GM23338 (cell line): ENCODE measurements around the gene PCDHGC4. TPM values are rescaled to one million over a fixed set of nuclear protein-coding genes. Genes with fewer than 3 reads are reported as not detected.

ENCODE experiments used
- ATAC-seq: fragments of 200-7000 bp; cut with Tn5 transposase; 3 replicates; pipeline ENCODE4 v1.9.1; 2020
- DNase-seq: peaks from one replicate; pipeline ENCODE4 v3.0.0-alpha.2; 2015; ENCODE audit warnings: low spot score
- H2AFZ ChIP-seq: fragments of 200-600 bp; sonication (generic); 2 replicates; pipeline ENCODE4 v1.8.0; 2016; ENCODE audit warnings: antibody characterized with exemption, mild to moderate bottlenecking, moderate library complexity
- H3F3A ChIP-seq: fragments of 200-600 bp; sonication (generic); replicated peaks from 2 replicates; pipeline ENCODE4 v1.8.0; 2017; ENCODE audit warnings: antibody characterized with exemption, mixed run types, low read depth
- H3K27ac ChIP-seq: fragments of 200-600 bp; sonication (generic); 2 replicates; pipeline ENCODE4 v1.6.1; 2016; ENCODE audit warnings: low read depth
- H3K27me3 ChIP-seq: fragments of 200-600 bp; sonication (generic); 2 replicates; pipeline ENCODE4 v1.8.0; 2016; ENCODE audit warnings: mild to moderate bottlenecking, mixed run types, moderate library complexity; ENCODE audit not compliant: insufficient read depth
- H3K36me3 ChIP-seq: fragments of 200-600 bp; sonication (generic); 2 replicates; pipeline ENCODE4 v1.8.0; 2016; ENCODE audit warnings: mild to moderate bottlenecking; ENCODE audit not compliant: insufficient read depth
- H3K4me1 ChIP-seq: fragments of 200-600 bp; sonication (generic); 2 replicates; pipeline ENCODE4 v1.8.0; 2016; ENCODE audit warnings: mild to moderate bottlenecking, moderate library complexity; ENCODE audit not compliant: insufficient read depth
- H3K4me2 ChIP-seq: fragments of 200-600 bp; sonication (generic); 2 replicates; pipeline ENCODE4 v1.7.1; 2017; ENCODE audit warnings: mixed run types
- H3K4me3 ChIP-seq: fragments of 200-600 bp; sonication (generic); 2 replicates; pipeline ENCODE4 v1.6.1; 2016; ENCODE audit warnings: mixed run types
- H3K79me2 ChIP-seq: fragments of 200-600 bp; sonication (generic); replicated peaks from 2 replicates; pipeline ENCODE4 v1.8.0; 2017; ENCODE audit warnings: mild to moderate bottlenecking; ENCODE audit not compliant: insufficient read depth
- H3K9me2 ChIP-seq: fragments of 200-600 bp; sonication (generic); 2 replicates; pipeline ENCODE4 v1.8.0; 2017; ENCODE audit not compliant: insufficient read depth
- H4K20me1 ChIP-seq: fragments of 200-600 bp; sonication (generic); replicated peaks from 2 replicates; pipeline ENCODE4 v1.8.0; 2017; ENCODE audit warnings: mild to moderate bottlenecking; ENCODE audit not compliant: insufficient read depth
- H3K27ac Mint-ChIP-seq: 2 replicates; pipeline ENCODE4 v1.8.0; 2020; ENCODE audit warnings: inconsistent platforms, mild to moderate bottlenecking, moderate library complexity, mixed read lengths
- H3K27me3 Mint-ChIP-seq: 3 replicates; pipeline ENCODE4 v1.8.0; 2022; ENCODE audit warnings: low read depth, mild to moderate bottlenecking, moderate library complexity, mixed read lengths, inconsistent platforms; ENCODE audit not compliant: insufficient read depth, poor library complexity
- H3K36me3 Mint-ChIP-seq: 3 replicates; pipeline ENCODE4 v1.8.0; 2021; ENCODE audit warnings: low read depth, mild to moderate bottlenecking, inconsistent platforms, moderate library complexity, mixed read lengths
- H3K4me1 Mint-ChIP-seq: 3 replicates; pipeline ENCODE4 v1.8.0; 2020; ENCODE audit warnings: mild to moderate bottlenecking, inconsistent platforms, mixed read lengths
- H3K4me3 Mint-ChIP-seq: 3 replicates; pipeline ENCODE4 v1.8.0; 2021; ENCODE audit warnings: moderate library complexity, mild to moderate bottlenecking, inconsistent platforms, mixed read lengths
- H3K9me3 Mint-ChIP-seq: 3 replicates; pipeline ENCODE4 v1.8.0; 2020; ENCODE audit warnings: moderate library complexity, mild to moderate bottlenecking, inconsistent platforms, mixed read lengths
- CREB1 ChIP-seq: fragments of 250-450 bp; sonication (Bioruptor Pico); IDR thresholded peaks from 2 replicates; pipeline ENCODE4 v1.5.0; 2020; ENCODE audit warnings: low read depth, mild to moderate bottlenecking, moderate library complexity
- ETS1 ChIP-seq: IDR thresholded peaks from 2 replicates; pipeline ENCODE4 v1.6.1; 2016; ENCODE audit warnings: antibody characterized with exemption
- EZH2 ChIP-seq: fragments of 200-600 bp; sonication (generic); IDR thresholded peaks from one replicate; pipeline ENCODE4 v1.8.0; 2017; ENCODE audit warnings: antibody characterized with exemption, mild to moderate bottlenecking, low read depth; ENCODE audit not compliant: unreplicated experiment
- EZH2phosphoT487 ChIP-seq: fragments of 200-600 bp; sonication (generic); IDR thresholded peaks from one replicate; pipeline ENCODE4 v1.8.1; 2018; ENCODE audit warnings: antibody characterized with exemption; ENCODE audit not compliant: unreplicated experiment
- JUNB ChIP-seq: IDR thresholded peaks from one replicate; pipeline ENCODE4 v1.6.1; 2016; ENCODE audit warnings: antibody characterized with exemption; ENCODE audit not compliant: unreplicated experiment
- NANOG ChIP-seq: IDR thresholded peaks from 2 replicates; pipeline ENCODE4 v1.6.1; 2016; ENCODE audit warnings: antibody characterized with exemption, borderline replicate concordance
- POLR2AphosphoS5 ChIP-seq: IDR thresholded peaks from 2 replicates; pipeline ENCODE4 v1.6.1; 2016; ENCODE audit warnings: antibody characterized with exemption, low read depth
- STAT1 ChIP-seq: IDR thresholded peaks from one replicate; pipeline ENCODE4 v1.6.1; 2016; ENCODE audit warnings: antibody characterized with exemption; ENCODE audit not compliant: unreplicated experiment
- ZNF114 ChIP-seq: fragments of 250-450 bp; sonication (Bioruptor Pico); IDR thresholded peaks from 2 replicates; pipeline ENCODE4 v1.5.0; 2020; ENCODE audit warnings: mild to moderate bottlenecking, moderate library complexity
- ZNF331 ChIP-seq: fragments of 250-450 bp; sonication (Bioruptor Pico); IDR thresholded peaks from 2 replicates; pipeline ENCODE4 v1.5.0; 2020; ENCODE audit warnings: low read depth, mild to moderate bottlenecking, moderate library complexity
- polyA plus RNA-seq: library from polyadenylated mRNA; unstranded; fragments of >200 nt; fragmentation: Nextera tagmentation; extraction: Ambion mirVana; gene quantifications from 2 replicates; pipeline ENCODE4 v1.2.1, GENCODE V29; 2016
- total RNA-seq: library from RNA; depleted of rRNA; stranded (reverse); fragments of >200 nt; shearing (Covaris generic); gene quantifications from 2 replicates; pipeline ENCODE4 v1.2.3, GENCODE V29; 2014
- TF ChIP-seq, protein P1 (sequence below): IDR thresholded peaks from one replicate; pipeline ENCODE4 v1.6.1; 2018; ENCODE audit warnings: antibody characterized with exemption; ENCODE audit not compliant: unreplicated experiment
- TF ChIP-seq, protein P2 (sequence below): fragments of 250-450 bp; sonication (Bioruptor Pico); IDR thresholded peaks from 2 replicates; pipeline ENCODE4 v1.5.0; 2020; ENCODE audit warnings: mild to moderate bottlenecking, moderate library complexity
- TF ChIP-seq, protein P3 (sequence below), 2 experiments: fragments of 200-600 bp in 1 of 2; sonication (generic) in 1 of 2; conservative IDR thresholded peaks; 2 replicates each; pipeline versions ENCODE4 v1.5.1 to v1.6.1; 2016 to 2017; ENCODE audit warnings: antibody characterized with exemption in 2 of 2, low read depth in 2 of 2, mild to moderate bottlenecking in 2 of 2, moderate library complexity in 1 of 2

Gene PCDHGC4
- total and polyA plus RNA-seq, 2 experiments from 2014 or later = 0.31 to 3.0 TPM

DNA sequence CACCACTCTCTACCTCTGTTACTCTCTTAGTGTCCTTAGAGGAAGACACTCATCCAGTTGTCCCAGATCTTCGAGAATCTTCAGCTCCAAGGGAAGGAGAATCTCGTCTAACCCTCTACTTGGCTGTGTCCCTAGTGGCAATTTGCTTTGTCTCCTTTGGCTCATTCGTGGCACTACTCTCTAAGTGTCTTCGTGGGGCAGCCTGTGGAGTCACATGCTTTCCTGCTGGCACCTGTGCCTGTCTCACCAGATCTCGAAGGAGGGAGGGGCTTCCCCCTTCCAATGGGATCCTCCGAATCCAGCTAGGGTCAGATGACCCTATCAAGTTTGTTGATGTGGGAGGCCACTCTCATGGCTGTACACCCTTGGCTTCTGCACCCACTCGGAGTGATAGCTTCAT is 2.3 kb downstream of the PCDHGC4 start:
- ATAC-seq = no peak
- H4K20me1 ChIP-seq = peaks cover 3% of the 10 kb centered on the region; the same call in 1 of the 2 replicates

More for the DNA sequence above, 2.3 kb downstream of the PCDHGC4 start:
- H3K79me2 ChIP-seq = 0 out of 2 replicates have a peak, but pooled peaks cover 2% of the 10 kb centered on the region
- H3K4me2 ChIP-seq = no peak overlapping the region
- H3K4me3 ChIP-seq = no peak overlapping the region
- peaks cover 55% of the 10 kb centered on the region for H3K27me3 ChIP-seq
- no peak for DNase-seq
- H3K36me3 Mint-ChIP-seq = peaks cover 17% of the 10 kb centered on the region
- no peaks in the 10 kb centered on the region for H3K36me3 ChIP-seq
- TF ChIP-seq POLR2AphosphoS5 (no peak), ETS1 (no peak), ZNF331 (CRISPR knock-in tag) (no peak), EZH2phosphoT487 (no peak), ZNF114 (CRISPR knock-in tag) (no peak), JUNB (no peak), CREB1 (no peak), EZH2 (no peak), STAT1 (no peak), NANOG (no peak)
- TF ChIP-seq, protein P1, sequence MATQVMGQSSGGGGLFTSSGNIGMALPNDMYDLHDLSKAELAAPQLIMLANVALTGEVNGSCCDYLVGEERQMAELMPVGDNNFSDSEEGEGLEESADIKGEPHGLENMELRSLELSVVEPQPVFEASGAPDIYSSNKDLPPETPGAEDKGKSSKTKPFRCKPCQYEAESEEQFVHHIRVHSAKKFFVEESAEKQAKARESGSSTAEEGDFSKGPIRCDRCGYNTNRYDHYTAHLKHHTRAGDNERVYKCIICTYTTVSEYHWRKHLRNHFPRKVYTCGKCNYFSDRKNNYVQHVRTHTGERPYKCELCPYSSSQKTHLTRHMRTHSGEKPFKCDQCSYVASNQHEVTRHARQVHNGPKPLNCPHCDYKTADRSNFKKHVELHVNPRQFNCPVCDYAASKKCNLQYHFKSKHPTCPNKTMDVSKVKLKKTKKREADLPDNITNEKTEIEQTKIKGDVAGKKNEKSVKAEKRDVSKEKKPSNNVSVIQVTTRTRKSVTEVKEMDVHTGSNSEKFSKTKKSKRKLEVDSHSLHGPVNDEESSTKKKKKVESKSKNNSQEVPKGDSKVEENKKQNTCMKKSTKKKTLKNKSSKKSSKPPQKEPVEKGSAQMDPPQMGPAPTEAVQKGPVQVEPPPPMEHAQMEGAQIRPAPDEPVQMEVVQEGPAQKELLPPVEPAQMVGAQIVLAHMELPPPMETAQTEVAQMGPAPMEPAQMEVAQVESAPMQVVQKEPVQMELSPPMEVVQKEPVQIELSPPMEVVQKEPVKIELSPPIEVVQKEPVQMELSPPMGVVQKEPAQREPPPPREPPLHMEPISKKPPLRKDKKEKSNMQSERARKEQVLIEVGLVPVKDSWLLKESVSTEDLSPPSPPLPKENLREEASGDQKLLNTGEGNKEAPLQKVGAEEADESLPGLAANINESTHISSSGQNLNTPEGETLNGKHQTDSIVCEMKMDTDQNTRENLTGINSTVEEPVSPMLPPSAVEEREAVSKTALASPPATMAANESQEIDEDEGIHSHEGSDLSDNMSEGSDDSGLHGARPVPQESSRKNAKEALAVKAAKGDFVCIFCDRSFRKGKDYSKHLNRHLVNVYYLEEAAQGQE = no peak
- TF ChIP-seq, protein P2, sequence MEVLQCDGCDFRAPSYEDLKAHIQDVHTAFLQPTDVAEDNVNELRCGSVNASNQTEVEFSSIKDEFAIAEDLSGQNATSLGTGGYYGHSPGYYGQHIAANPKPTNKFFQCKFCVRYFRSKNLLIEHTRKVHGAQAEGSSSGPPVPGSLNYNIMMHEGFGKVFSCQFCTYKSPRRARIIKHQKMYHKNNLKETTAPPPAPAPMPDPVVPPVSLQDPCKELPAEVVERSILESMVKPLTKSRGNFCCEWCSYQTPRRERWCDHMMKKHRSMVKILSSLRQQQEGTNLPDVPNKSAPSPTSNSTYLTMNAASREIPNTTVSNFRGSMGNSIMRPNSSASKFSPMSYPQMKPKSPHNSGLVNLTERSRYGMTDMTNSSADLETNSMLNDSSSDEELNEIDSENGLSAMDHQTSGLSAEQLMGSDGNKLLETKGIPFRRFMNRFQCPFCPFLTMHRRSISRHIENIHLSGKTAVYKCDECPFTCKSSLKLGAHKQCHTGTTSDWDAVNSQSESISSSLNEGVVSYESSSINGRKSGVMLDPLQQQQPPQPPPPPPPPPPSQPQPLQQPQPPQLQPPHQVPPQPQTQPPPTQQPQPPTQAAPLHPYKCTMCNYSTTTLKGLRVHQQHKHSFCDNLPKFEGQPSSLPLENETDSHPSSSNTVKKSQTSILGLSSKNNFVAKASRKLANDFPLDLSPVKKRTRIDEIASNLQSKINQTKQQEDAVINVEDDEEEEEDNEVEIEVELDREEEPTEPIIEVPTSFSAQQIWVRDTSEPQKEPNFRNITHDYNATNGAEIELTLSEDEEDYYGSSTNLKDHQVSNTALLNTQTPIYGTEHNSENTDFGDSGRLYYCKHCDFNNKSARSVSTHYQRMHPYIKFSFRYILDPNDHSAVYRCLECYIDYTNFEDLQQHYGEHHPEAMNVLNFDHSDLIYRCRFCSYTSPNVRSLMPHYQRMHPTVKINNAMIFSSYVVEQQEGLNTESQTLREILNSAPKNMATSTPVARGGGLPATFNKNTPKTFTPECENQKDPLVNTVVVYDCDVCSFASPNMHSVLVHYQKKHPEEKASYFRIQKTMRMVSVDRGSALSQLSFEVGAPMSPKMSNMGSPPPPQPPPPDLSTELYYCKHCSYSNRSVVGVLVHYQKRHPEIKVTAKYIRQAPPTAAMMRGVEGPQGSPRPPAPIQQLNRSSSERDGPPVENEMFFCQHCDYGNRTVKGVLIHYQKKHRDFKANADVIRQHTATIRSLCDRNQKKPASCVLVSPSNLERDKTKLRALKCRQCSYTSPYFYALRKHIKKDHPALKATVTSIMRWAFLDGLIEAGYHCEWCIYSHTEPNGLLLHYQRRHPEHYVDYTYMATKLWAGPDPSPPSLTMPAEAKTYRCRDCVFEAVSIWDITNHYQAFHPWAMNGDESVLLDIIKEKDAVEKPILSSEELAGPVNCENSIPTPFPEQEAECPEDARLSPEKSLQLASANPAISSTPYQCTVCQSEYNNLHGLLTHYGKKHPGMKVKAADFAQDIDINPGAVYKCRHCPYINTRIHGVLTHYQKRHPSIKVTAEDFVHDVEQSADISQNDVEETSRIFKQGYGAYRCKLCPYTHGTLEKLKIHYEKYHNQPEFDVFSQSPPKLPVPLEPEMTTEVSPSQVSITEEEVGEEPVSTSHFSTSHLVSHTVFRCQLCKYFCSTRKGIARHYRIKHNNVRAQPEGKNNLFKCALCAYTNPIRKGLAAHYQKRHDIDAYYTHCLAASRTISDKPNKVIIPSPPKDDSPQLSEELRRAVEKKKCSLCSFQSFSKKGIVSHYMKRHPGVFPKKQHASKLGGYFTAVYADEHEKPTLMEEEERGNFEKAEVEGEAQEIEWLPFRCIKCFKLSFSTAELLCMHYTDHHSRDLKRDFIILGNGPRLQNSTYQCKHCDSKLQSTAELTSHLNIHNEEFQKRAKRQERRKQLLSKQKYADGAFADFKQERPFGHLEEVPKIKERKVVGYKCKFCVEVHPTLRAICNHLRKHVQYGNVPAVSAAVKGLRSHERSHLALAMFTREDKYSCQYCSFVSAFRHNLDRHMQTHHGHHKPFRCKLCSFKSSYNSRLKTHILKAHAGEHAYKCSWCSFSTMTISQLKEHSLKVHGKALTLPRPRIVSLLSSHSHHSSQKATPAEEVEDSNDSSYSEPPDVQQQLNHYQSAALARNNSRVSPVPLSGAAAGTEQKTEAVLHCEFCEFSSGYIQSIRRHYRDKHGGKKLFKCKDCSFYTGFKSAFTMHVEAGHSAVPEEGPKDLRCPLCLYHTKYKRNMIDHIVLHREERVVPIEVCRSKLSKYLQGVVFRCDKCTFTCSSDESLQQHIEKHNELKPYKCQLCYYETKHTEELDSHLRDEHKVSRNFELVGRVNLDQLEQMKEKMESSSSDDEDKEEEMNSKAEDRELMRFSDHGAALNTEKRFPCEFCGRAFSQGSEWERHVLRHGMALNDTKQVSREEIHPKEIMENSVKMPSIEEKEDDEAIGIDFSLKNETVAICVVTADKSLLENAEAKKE (CRISPR knock-in tag) = no peak
- TF ChIP-seq, protein P3, sequence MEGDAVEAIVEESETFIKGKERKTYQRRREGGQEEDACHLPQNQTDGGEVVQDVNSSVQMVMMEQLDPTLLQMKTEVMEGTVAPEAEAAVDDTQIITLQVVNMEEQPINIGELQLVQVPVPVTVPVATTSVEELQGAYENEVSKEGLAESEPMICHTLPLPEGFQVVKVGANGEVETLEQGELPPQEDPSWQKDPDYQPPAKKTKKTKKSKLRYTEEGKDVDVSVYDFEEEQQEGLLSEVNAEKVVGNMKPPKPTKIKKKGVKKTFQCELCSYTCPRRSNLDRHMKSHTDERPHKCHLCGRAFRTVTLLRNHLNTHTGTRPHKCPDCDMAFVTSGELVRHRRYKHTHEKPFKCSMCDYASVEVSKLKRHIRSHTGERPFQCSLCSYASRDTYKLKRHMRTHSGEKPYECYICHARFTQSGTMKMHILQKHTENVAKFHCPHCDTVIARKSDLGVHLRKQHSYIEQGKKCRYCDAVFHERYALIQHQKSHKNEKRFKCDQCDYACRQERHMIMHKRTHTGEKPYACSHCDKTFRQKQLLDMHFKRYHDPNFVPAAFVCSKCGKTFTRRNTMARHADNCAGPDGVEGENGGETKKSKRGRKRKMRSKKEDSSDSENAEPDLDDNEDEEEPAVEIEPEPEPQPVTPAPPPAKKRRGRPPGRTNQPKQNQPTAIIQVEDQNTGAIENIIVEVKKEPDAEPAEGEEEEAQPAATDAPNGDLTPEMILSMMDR (conservative IDR thresholded peaks at IDR 0.05; ENCODE audit: low read depth in 2 of 2) = no peak
- H3K27me3 Mint-ChIP-seq = peaks cover 52% of the 10 kb centered on the region
- H3K9me3 Mint-ChIP-seq = no peaks in the 10 kb centered on the region
- no peak overlapping the region for H3K4me3 Mint-ChIP-seq
- H3K27ac ChIP-seq = no peak overlapping the region
- no peaks in the 10 kb centered on the region for H3K9me2 ChIP-seq
- no peak overlapping the region for H2AFZ ChIP-seq
- H3K4me1 Mint-ChIP-seq = peaks cover 51% of the 10 kb centered on the region
- peaks cover 31% of the 10 kb centered on the region for H3K4me1 ChIP-seq
- H3K27ac Mint-ChIP-seq = no peak overlapping the region
- H3F3A ChIP-seq = no peaks in the 10 kb centered on the region
